Neural cell (in vitro differentiated cells): ENCODE results near the gene MYO3B. TPM values are rescaled to one million over a fixed set of nuclear protein-coding genes. Genes with fewer than 3 reads are reported as not detected.
A peak's percentile ranks its signal among the peaks of the same experiment; 100 is the strongest.

Experiments
- H2AFZ ChIP-seq: fragments of 200-600, 300-800 bp; sonication (generic), shearing (Covaris generic); 2 replicates; pipeline ENCODE4 v1.6.0; 2014; ENCODE audit warnings: low read depth, mild to moderate bottlenecking, antibody characterized with exemption, low read length, moderate library complexity
- H3F3A ChIP-seq: fragments of 200-600 bp; shearing (Covaris generic); 2 replicates; pipeline ENCODE4 v1.6.1; 2016; ENCODE audit warnings: mild to moderate bottlenecking, moderate library complexity, mixed read lengths, antibody characterized with exemption, low read length; ENCODE audit not compliant: insufficient read depth, poor library complexity, severe bottlenecking
- H3K27ac ChIP-seq: fragments of 200-600, 300-800 bp; sonication (generic), shearing (Covaris generic); 2 replicates; pipeline ENCODE4 v1.5.1; 2014; ENCODE audit warnings: mild to moderate bottlenecking, low read length, moderate library complexity
- H3K27me3 ChIP-seq: fragments of 300-800, 200-600 bp; sonication (generic), shearing (Covaris generic); 2 replicates; pipeline ENCODE4 v1.6.0; 2014; ENCODE audit warnings: mild to moderate bottlenecking, low read depth, low read length, moderate library complexity; ENCODE audit not compliant: insufficient read depth
- H3K36me3 ChIP-seq: fragments of 300-800, 200-600 bp; sonication (generic), shearing (Covaris generic); 2 replicates; pipeline ENCODE4 v1.5.1; 2014; ENCODE audit warnings: mild to moderate bottlenecking, antibody characterized with exemption, low read length, moderate library complexity; ENCODE audit not compliant: insufficient read depth
- H3K4me2 ChIP-seq: fragments of 300-800, 200-600 bp; sonication (generic), shearing (Covaris generic); 2 replicates; pipeline ENCODE4 v1.6.0; 2014; ENCODE audit warnings: mild to moderate bottlenecking, low read length
- H3K4me3 ChIP-seq: fragments of 300-800, 200-600 bp; sonication (generic), shearing (Covaris generic); 2 replicates; pipeline ENCODE4 v1.5.1; 2014; ENCODE audit warnings: mild to moderate bottlenecking, low read length, moderate library complexity
- H3K79me2 ChIP-seq: fragments of 200-600 bp; shearing (Covaris generic); replicated peaks from 2 replicates; pipeline ENCODE4 v1.6.0; 2014; ENCODE audit warnings: mild to moderate bottlenecking, low read length, moderate library complexity; ENCODE audit not compliant: insufficient read depth
- H3K9ac ChIP-seq: fragments of 300-800, 200-600 bp; sonication (generic), shearing (Covaris generic); 2 replicates; pipeline ENCODE4 v1.6.1; 2016; ENCODE audit warnings: mild to moderate bottlenecking, low read length, mixed read lengths
- H3K9me2 ChIP-seq: fragments of 200-600 bp; shearing (Covaris generic); 2 replicates; pipeline ENCODE4 v1.6.1; 2016; ENCODE audit warnings: mild to moderate bottlenecking, low read length, mixed read lengths; ENCODE audit not compliant: insufficient read depth
- H3K9me3 ChIP-seq: fragments of 200-600, 300-800 bp; sonication (generic), shearing (Covaris generic); 2 replicates; pipeline ENCODE4 v1.6.1; 2016; ENCODE audit warnings: mild to moderate bottlenecking, mixed run types, low read length, moderate library complexity, mixed read lengths
- H4K20me1 ChIP-seq: fragments of 200-600 bp; shearing (Covaris generic); 2 replicates; pipeline ENCODE4 v1.6.1; 2016; ENCODE audit warnings: mild to moderate bottlenecking, mixed run types; ENCODE audit not compliant: insufficient read depth
- EP300 ChIP-seq: fragments of 450-650 bp; conservative IDR thresholded peaks from 2 replicates; pipeline ENCODE4 v1.6.1; 2014; ENCODE audit warnings: antibody characterized with exemption, mild to moderate bottlenecking, moderate library complexity; ENCODE audit not compliant: poor library complexity, severe bottlenecking
- EZH2 ChIP-seq: fragments of 200-600, 300-800 bp; shearing (Covaris generic), sonication (generic); IDR thresholded peaks from 2 replicates; pipeline ENCODE4 v1.6.1; 2014; ENCODE audit warnings: antibody characterized with exemption, low read length, borderline replicate concordance, mild to moderate bottlenecking; ENCODE audit not compliant: insufficient read depth, poor library complexity, severe bottlenecking
- MXI1 ChIP-seq: fragments of 450-650 bp; conservative IDR thresholded peaks from 2 replicates; pipeline ENCODE4 v1.6.1; 2014; ENCODE audit warnings: antibody characterized with exemption, mild to moderate bottlenecking; ENCODE audit not compliant: poor library complexity, severe bottlenecking
- POLR2AphosphoS5 ChIP-seq: IDR thresholded peaks from 2 replicates; pipeline ENCODE4 v1.6.1; 2012
- RAD21 ChIP-seq: fragments of 450-650 bp; conservative IDR thresholded peaks from 2 replicates; pipeline ENCODE4 v1.6.1; 2014; ENCODE audit warnings: antibody characterized with exemption, mild to moderate bottlenecking, moderate library complexity
- SMC3 ChIP-seq: fragments of 450-650 bp; conservative IDR thresholded peaks from 2 replicates; pipeline ENCODE4 v1.6.1; 2014; ENCODE audit warnings: antibody characterized with exemption, mild to moderate bottlenecking, moderate library complexity; ENCODE audit not compliant: poor library complexity
- TAF1 ChIP-seq: IDR thresholded peaks from 2 replicates; pipeline ENCODE4 v1.6.1; 2012; ENCODE audit warnings: low read depth
- polyA plus RNA-seq: library from polyadenylated mRNA; depleted of rRNA; stranded (reverse); fragments of >200 nt; gene quantifications from 2 replicates; pipeline ENCODE4 v1.2.3, GENCODE V29; 2014
- TF ChIP-seq, protein P1 (sequence below): fragments of 450-650 bp; IDR thresholded peaks from 2 replicates; pipeline ENCODE4 v1.5.1; 2014; ENCODE audit warnings: antibody characterized with exemption, mild to moderate bottlenecking, moderate library complexity; ENCODE audit not compliant: poor library complexity, severe bottlenecking
- TF ChIP-seq, protein P2 (sequence below): IDR thresholded peaks from 2 replicates; pipeline ENCODE4 v1.6.1; 2012; ENCODE audit warnings: borderline replicate concordance

The MYO3B gene
- polyA plus RNA-seq, 1 donor from 2014 or later, result 0.11 TPM

DNA sequence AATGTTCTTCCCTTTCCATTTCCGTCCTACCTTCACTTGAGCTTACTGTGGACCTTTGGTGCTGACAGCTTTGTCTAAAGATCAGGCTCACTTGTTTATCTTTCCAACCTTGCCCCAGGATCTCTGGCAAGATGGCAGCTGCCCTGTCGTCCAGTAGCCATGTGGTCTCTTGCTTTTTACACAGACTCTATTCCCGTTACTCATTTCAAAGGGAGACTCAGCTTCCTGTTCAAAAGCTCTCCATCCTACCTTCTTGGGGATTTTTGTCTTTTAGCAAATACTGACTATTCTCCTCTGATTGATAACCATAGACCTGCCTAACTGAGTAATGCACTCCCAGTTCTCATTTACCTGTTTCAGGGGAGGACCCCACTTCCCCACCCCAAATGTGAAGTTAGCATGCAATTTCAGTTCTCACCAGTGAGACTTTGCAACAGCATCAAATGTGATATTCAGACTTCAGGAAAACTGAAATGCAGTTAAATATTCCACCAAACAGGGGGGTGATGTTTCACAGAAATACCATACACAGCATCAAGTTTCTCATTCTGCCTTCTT is 184.4 kb downstream of the MYO3B start:
- H4K20me1 ChIP-seq, result no peaks in the 10 kb centered on the region
- H3K79me2 ChIP-seq, result no peaks in the 10 kb centered on the region
- H3K9me2 ChIP-seq, result no peaks in the 10 kb centered on the region
- H3K36me3 ChIP-seq, result no peaks in the 10 kb centered on the region
- H3K9me3 ChIP-seq, result no peaks in the 10 kb centered on the region
- peak overlapping the region; percentile 83 for H3K27ac ChIP-seq
- no peak overlapping the region for H2AFZ ChIP-seq
- H3K4me3 ChIP-seq, result peak overlapping the region; percentile 41
- peak overlapping the region; percentile 55 for H3K9ac ChIP-seq
- peaks cover 7% of the 10 kb centered on the region for H3F3A ChIP-seq
- peak overlapping the region; percentile 5 for H3K4me2 ChIP-seq
- no peaks in the 10 kb centered on the region for H3K27me3 ChIP-seq
- TF ChIP-seq RAD21 (no peak), MXI1 (no peak), POLR2AphosphoS5 (no peak), EP300 (no peak), TAF1 (no peak), EZH2 (no peak), SMC3 (no peak)
- TF ChIP-seq, protein P1, sequence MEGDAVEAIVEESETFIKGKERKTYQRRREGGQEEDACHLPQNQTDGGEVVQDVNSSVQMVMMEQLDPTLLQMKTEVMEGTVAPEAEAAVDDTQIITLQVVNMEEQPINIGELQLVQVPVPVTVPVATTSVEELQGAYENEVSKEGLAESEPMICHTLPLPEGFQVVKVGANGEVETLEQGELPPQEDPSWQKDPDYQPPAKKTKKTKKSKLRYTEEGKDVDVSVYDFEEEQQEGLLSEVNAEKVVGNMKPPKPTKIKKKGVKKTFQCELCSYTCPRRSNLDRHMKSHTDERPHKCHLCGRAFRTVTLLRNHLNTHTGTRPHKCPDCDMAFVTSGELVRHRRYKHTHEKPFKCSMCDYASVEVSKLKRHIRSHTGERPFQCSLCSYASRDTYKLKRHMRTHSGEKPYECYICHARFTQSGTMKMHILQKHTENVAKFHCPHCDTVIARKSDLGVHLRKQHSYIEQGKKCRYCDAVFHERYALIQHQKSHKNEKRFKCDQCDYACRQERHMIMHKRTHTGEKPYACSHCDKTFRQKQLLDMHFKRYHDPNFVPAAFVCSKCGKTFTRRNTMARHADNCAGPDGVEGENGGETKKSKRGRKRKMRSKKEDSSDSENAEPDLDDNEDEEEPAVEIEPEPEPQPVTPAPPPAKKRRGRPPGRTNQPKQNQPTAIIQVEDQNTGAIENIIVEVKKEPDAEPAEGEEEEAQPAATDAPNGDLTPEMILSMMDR, result no peak
- TF ChIP-seq, protein P2, sequence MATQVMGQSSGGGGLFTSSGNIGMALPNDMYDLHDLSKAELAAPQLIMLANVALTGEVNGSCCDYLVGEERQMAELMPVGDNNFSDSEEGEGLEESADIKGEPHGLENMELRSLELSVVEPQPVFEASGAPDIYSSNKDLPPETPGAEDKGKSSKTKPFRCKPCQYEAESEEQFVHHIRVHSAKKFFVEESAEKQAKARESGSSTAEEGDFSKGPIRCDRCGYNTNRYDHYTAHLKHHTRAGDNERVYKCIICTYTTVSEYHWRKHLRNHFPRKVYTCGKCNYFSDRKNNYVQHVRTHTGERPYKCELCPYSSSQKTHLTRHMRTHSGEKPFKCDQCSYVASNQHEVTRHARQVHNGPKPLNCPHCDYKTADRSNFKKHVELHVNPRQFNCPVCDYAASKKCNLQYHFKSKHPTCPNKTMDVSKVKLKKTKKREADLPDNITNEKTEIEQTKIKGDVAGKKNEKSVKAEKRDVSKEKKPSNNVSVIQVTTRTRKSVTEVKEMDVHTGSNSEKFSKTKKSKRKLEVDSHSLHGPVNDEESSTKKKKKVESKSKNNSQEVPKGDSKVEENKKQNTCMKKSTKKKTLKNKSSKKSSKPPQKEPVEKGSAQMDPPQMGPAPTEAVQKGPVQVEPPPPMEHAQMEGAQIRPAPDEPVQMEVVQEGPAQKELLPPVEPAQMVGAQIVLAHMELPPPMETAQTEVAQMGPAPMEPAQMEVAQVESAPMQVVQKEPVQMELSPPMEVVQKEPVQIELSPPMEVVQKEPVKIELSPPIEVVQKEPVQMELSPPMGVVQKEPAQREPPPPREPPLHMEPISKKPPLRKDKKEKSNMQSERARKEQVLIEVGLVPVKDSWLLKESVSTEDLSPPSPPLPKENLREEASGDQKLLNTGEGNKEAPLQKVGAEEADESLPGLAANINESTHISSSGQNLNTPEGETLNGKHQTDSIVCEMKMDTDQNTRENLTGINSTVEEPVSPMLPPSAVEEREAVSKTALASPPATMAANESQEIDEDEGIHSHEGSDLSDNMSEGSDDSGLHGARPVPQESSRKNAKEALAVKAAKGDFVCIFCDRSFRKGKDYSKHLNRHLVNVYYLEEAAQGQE, result no peak

DNA sequence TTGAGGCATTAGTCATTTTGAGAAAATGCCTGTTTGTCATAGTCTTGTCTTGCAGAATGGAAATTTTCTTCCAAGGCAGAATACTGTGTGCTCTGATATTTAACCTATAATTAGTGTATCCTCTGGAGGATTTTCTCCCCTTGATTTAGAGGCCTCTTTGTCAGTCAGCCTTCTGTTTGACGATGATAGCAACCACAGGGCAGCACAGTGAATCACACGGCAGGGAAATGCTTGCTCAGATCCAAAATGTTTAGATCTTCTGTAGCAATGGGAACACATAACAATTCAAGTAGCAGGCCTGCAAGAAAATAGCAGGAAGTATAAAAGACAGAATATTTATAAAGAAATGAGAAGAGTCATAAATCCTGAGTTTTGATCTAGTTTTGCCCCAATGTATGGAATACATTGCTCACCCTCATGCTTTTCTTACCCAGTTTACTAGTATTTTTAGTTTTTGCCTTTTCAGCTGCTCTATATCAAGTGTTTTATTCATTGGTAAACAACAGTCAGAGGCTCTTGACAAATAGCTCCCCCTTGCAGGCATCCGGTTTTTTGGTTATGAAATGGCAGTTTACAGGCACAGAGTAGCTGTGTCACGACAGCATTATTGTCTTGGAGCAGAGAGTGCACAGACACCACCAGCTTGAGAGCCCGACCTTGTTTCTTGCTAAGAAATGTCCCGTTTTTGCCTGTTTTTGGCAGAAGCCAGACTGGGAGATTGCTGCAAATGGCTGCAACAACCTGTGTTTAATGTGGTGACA is 185.1 kb downstream of the MYO3B start:
- TF ChIP-seq RAD21 (peak; percentile 50), SMC3 (peak; percentile 48), POLR2AphosphoS5 (peak; percentile 77), EP300 (peak; percentile 77), MXI1 (no peak)
- TF ChIP-seq, protein P2, result no peak
- TF ChIP-seq, protein P1, result peak; percentile 48
- Histone ChIP-seq H3K9ac (peak overlapping the region; percentile 55), H3K9me3 (no peaks in the 10 kb centered on the region), H3K27ac (peak overlapping the region; percentile 83), H3K9me2 (no peaks in the 10 kb centered on the region), H4K20me1 (no peaks in the 10 kb centered on the region), H3K79me2 (no peaks in the 10 kb centered on the region), H3K4me3 (peak overlapping the region; percentile 41), H3F3A (peaks cover 7% of the 10 kb centered on the region), H2AFZ (no peak overlapping the region), H3K27me3 (no peaks in the 10 kb centered on the region), H3K36me3 (no peaks in the 10 kb centered on the region), H3K4me2 (peak overlapping the region; percentile 5)
